ENCODE measurements around the gene OR2G6.

The OR2G6 gene

GRCh38 chr1:248576260-248576980 is 68.5 kb downstream of the OR2G6 start:
- DNase-seq: no peak
